Stimulated activated memory B cell treated with anti-CD40 and anti-IgM and Interleukin-4, amounts not matched to agents 10 μg/mL and 1 μg/mL and 100 μg/mL, for 72 hours (primary cell): ENCODE data around the gene MFAP2.

ENCODE experiments used
- ATAC-seq: fragments of 150-1000 bp; cut with Tn5 transposase; 2 replicates; pipeline ENCODE4 v1.10.0; 2021
- H3K27ac Mint-ChIP-seq: one replicate; pipeline ENCODE4 v1.8.0; 2022; ENCODE audit warnings: mild to moderate bottlenecking, mixed read lengths
- H3K27me3 Mint-ChIP-seq: one replicate; pipeline ENCODE4 v1.8.0; 2022; ENCODE audit warnings: mixed read lengths
- H3K36me3 Mint-ChIP-seq: one replicate; pipeline ENCODE4 v1.8.0; 2022; ENCODE audit warnings: mixed read lengths
- H3K4me1 Mint-ChIP-seq: one replicate; pipeline ENCODE4 v1.8.0; 2022; ENCODE audit warnings: mixed read lengths
- H3K4me3 Mint-ChIP-seq: one replicate; pipeline ENCODE4 v1.8.0; 2022; ENCODE audit warnings: mild to moderate bottlenecking, moderate library complexity, mixed read lengths
- H3K9me3 Mint-ChIP-seq: one replicate; pipeline ENCODE4 v1.8.0; 2022; ENCODE audit warnings: mixed read lengths

The MFAP2 gene, protein sequence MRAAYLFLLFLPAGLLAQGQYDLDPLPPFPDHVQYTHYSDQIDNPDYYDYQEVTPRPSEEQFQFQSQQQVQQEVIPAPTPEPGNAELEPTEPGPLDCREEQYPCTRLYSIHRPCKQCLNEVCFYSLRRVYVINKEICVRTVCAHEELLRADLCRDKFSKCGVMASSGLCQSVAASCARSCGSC

DNA sequence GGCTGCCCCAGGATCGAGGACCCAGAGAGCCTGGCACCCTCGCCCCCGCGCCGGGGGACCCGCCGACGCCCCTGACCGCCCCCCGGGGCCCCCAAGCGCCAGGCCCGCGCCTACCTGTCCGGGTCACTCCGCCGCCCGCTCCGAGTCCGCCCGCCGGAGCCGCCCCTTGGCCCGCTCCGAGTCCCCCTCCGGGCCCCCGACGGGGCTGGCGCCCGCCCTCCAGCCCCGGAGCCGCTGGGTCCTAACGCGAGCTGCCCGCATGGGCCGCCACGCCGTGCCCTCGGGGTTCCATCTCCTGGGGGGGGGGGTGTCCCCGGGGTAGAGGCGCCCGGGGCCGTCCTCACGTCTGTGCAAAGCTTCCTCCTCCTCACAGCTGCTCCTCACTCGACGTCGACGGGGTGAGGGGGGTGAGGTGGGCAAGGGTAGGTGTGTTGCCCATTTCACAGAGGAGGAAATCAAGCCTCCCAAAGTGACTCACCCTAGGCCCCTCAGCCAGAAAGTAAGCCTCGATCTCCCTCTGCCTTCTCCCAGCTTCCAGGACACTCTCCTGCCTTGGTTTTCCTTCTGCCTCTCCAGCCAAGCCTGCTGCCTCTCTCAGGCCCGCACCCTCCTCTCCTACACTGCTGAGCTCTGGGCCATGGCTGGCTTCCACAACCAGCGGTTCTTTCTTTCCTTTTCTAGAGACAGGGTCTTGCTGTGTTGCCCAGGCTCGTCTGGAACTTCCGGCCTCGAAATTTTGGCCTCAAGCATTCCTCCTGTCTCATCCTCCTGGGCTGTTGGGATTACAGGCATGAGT, at the start of gene MFAP2:
TSS of gene MFAP2 (minus strand) at position 148 of the 796 bp plus-strand sequence. CDS start 2,347 bp downstream, outside the sequence.
- ATAC-seq: peak; percentile 50
- peak within 1 kb of the TSS; percentile 4 for H3K27ac Mint-ChIP-seq
- no peaks in the 10 kb centered on the region for H3K9me3 Mint-ChIP-seq
- peaks cover 10% of the 10 kb centered on the region for H3K4me1 Mint-ChIP-seq
- H3K36me3 Mint-ChIP-seq: peaks cover 7% of the 10 kb centered on the region
- peaks cover 41% of the 10 kb centered on the region for H3K27me3 Mint-ChIP-seq
- H3K4me3 Mint-ChIP-seq: peak within 1 kb of the TSS; percentile 66

- H3K4me1 Mint-ChIP-seq: no peaks in the 10 kb centered on the region
- no peaks in the 10 kb centered on the region for H3K9me3 Mint-ChIP-seq
- H3K27me3 Mint-ChIP-seq: no peaks in the 10 kb centered on the region
- H3K36me3 Mint-ChIP-seq: peaks cover 16% of the 10 kb centered on the region
- H3K4me3 Mint-ChIP-seq: no peak overlapping the region
- ATAC-seq: no peak
- no peak overlapping the region for H3K27ac Mint-ChIP-seq
Observed at GRCh38 chr1:17030206-17030605, 49.8 kb upstream of the MFAP2 start.

DNA sequence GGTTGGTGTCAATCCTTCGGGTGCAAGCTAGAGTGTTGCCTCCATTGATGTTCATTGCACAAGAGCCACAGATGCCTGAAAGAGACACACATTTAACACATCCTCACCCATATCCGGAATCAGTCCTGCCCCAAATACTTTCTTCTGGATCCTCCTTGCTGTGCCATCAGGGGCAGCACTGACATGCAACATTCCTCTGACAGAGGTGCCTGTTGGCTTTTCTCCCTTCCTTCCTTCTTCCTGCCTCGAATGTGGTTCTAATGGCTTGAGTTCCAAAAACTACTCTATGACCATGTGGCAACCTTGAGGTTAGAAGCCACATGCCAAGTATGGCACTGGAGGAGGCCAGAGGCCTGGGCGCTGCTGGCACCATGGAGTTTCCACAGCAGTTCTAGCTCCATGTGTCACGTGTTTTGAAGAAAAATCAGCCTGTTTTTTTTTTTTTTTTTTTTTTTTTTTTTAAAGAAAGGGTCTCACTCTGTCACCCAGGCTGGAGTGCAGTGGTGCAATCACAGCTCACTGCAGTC, 48.3 kb upstream of the MFAP2 start:
- ATAC-seq: no peak
- H3K4me1 Mint-ChIP-seq: peaks cover 5% of the 10 kb centered on the region
- H3K27ac Mint-ChIP-seq: no peak overlapping the region
- H3K36me3 Mint-ChIP-seq: peaks cover 29% of the 10 kb centered on the region
- no peaks in the 10 kb centered on the region for H3K27me3 Mint-ChIP-seq
- no peaks in the 10 kb centered on the region for H3K9me3 Mint-ChIP-seq
- H3K4me3 Mint-ChIP-seq: no peak overlapping the region

DNA sequence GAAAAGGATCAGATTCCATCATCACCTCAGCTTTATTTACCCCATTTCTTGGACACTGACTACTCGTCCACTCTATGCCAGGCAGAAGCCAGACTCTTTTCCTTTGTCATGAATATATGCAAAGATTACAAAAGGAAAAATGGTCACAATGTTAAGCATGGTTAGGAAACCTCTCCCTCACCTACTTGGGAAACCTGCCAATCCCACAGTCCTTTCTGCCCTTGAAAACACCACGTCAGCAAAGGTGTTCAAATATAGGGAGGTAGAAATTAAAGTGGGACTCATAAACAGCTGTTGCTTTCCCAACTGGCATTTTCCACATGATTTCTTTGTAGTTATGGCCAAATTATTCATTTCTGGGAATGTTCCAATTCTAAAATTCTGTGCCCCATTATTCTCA, 47.5 kb upstream of the MFAP2 start:
- peaks cover 37% of the 10 kb centered on the region for H3K36me3 Mint-ChIP-seq
- H3K27me3 Mint-ChIP-seq: no peaks in the 10 kb centered on the region
- peaks cover 13% of the 10 kb centered on the region for H3K4me1 Mint-ChIP-seq
- no peak overlapping the region for H3K4me3 Mint-ChIP-seq
- no peaks in the 10 kb centered on the region for H3K9me3 Mint-ChIP-seq
- ATAC-seq: no peak
- no peak overlapping the region for H3K27ac Mint-ChIP-seq

- Mint-ChIP-seq H3K9me3 (no peaks in the 10 kb centered on the region), H3K4me1 (peaks cover 16% of the 10 kb centered on the region), H3K36me3 (peaks cover 42% of the 10 kb centered on the region), H3K27me3 (no peaks in the 10 kb centered on the region), H3K27ac (no peak overlapping the region), H3K4me3 (no peak overlapping the region)
- no peak for ATAC-seq
Observed at GRCh38 chr1:17027403-17027802, 47.0 kb upstream of the MFAP2 start.

DNA sequence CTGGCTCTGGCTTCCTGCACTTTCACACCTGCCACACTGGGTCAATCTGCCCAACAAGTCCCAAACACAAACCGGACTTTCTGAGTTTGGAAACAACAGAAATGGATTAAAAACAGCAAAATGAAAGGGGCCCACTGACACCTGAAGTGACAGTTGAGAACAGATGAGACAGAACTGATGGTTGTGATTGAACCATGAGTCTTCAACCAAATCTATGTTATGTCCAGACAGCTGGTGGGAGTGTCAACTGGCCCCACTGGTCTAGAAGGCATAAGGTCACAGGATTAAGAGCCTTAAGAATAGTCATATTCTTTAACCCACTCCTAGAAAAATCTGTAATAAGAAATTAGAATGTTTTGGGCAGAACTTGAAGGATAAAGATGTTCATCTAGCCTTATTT, 44.3 kb upstream of the MFAP2 start:
- H3K36me3 Mint-ChIP-seq: peaks cover 65% of the 10 kb centered on the region
- no peaks in the 10 kb centered on the region for H3K27me3 Mint-ChIP-seq
- no peak overlapping the region for H3K4me3 Mint-ChIP-seq
- peaks cover 17% of the 10 kb centered on the region for H3K4me1 Mint-ChIP-seq
- no peak for ATAC-seq
- no peak overlapping the region for H3K27ac Mint-ChIP-seq
- H3K9me3 Mint-ChIP-seq: no peaks in the 10 kb centered on the region

DNA sequence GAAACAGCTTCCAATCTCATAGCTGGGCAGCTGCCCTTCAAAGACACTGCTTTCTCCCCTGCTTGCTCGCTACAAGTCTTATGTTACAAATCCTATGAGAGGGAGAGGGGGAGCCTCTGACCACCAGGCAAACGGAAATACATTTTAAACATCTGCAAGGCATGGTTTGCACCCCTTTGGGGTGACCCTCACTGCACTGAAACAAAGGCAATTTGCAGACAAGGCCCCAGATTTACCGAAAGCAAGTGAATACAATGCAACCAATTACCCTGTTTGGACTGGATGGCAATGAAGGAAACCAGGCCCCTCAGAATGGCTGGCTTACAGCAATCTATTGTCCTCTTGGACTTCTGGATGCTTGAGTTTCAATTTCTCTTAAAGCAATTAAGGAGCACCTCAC, 43.2 kb upstream of the MFAP2 start:
- Mint-ChIP-seq H3K36me3 (peaks cover 68% of the 10 kb centered on the region), H3K4me3 (no peak overlapping the region), H3K27me3 (no peaks in the 10 kb centered on the region), H3K27ac (peak overlapping the region; percentile 49), H3K9me3 (no peaks in the 10 kb centered on the region), H3K4me1 (peaks cover 27% of the 10 kb centered on the region)
- no peak for ATAC-seq

GRCh38 chr1:17023102-17023501, 42.7 kb upstream of the MFAP2 start:
- H3K9me3 Mint-ChIP-seq: no peaks in the 10 kb centered on the region
- peaks cover 63% of the 10 kb centered on the region for H3K36me3 Mint-ChIP-seq
- ATAC-seq: peak; percentile 82
- H3K4me3 Mint-ChIP-seq: no peak overlapping the region
- peak overlapping the region; percentile 49 for H3K27ac Mint-ChIP-seq
- H3K4me1 Mint-ChIP-seq: peaks cover 27% of the 10 kb centered on the region
- no peaks in the 10 kb centered on the region for H3K27me3 Mint-ChIP-seq

DNA sequence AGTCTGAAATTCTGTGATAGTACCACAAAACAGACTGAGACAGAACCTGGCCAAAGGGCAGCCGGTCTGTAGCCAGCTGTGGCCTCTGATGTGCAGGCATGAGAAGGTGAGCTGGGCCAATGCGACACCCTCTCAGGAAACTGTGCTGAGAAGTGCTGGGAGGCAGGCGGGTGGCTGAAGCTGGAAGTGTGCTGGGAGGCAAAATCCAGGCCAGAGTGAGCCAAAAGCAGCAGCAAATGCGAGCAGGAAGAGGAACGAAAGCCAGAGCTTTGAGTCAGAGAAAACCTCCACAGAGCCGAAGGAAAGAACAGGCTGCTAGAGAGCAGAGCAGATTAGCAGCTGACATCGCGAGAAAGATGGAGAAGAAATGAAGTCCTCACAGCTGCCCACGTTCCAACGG, 41.5 kb upstream of the MFAP2 start:
- Mint-ChIP-seq H3K4me1 (peaks cover 27% of the 10 kb centered on the region), H3K9me3 (no peaks in the 10 kb centered on the region), H3K27ac (no peak overlapping the region), H3K4me3 (no peak overlapping the region), H3K36me3 (peaks cover 55% of the 10 kb centered on the region), H3K27me3 (no peaks in the 10 kb centered on the region)
- ATAC-seq: no peak

- H3K27me3 Mint-ChIP-seq: no peaks in the 10 kb centered on the region
- no peaks in the 10 kb centered on the region for H3K9me3 Mint-ChIP-seq
- H3K4me3 Mint-ChIP-seq: no peak overlapping the region
- H3K4me1 Mint-ChIP-seq: peaks cover 27% of the 10 kb centered on the region
- no peak overlapping the region for H3K27ac Mint-ChIP-seq
- peaks cover 55% of the 10 kb centered on the region for H3K36me3 Mint-ChIP-seq
- ATAC-seq: no peak
Observed at GRCh38 chr1:17020502-17020901, 40.1 kb upstream of the MFAP2 start.

- no peak for ATAC-seq
- Mint-ChIP-seq H3K4me1 (peaks cover 30% of the 10 kb centered on the region), H3K4me3 (no peak overlapping the region), H3K9me3 (no peaks in the 10 kb centered on the region), H3K27me3 (no peaks in the 10 kb centered on the region), H3K36me3 (peaks cover 43% of the 10 kb centered on the region), H3K27ac (peak overlapping the region; percentile 38)
Observed at GRCh38 chr1:17018849-17019248, 38.4 kb upstream of the MFAP2 start.

DNA sequence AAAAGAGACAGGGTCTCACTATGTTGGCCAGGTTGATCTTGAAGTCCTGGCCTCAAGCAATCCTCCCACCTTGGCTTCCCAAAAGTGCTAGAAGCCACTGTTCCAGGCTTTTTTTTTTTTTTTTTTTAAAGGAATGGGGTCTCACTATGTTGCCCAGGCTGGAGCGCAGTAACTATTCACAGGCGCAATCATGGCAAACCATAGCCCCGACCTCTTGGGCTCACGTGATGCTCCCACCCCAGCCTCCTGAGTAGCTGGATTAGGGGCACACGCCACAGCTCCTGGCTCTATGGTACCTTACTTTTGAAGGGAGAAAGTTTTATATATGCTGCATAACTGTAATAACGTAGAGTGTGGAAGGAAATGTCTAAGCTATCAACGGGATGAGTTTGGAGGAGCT, 37.0 kb upstream of the MFAP2 start:
- Mint-ChIP-seq H3K36me3 (peaks cover 29% of the 10 kb centered on the region), H3K4me1 (peaks cover 24% of the 10 kb centered on the region), H3K27ac (no peak overlapping the region), H3K27me3 (no peaks in the 10 kb centered on the region), H3K9me3 (no peaks in the 10 kb centered on the region), H3K4me3 (no peak overlapping the region)
- ATAC-seq: no peak

GRCh38 chr1:17016317-17016661, 35.9 kb upstream of the MFAP2 start:
- Mint-ChIP-seq H3K27me3 (no peaks in the 10 kb centered on the region), H3K27ac (no peak overlapping the region), H3K9me3 (no peaks in the 10 kb centered on the region), H3K4me1 (peaks cover 31% of the 10 kb centered on the region), H3K36me3 (peaks cover 21% of the 10 kb centered on the region), H3K4me3 (no peak overlapping the region)
- ATAC-seq: no peak

DNA sequence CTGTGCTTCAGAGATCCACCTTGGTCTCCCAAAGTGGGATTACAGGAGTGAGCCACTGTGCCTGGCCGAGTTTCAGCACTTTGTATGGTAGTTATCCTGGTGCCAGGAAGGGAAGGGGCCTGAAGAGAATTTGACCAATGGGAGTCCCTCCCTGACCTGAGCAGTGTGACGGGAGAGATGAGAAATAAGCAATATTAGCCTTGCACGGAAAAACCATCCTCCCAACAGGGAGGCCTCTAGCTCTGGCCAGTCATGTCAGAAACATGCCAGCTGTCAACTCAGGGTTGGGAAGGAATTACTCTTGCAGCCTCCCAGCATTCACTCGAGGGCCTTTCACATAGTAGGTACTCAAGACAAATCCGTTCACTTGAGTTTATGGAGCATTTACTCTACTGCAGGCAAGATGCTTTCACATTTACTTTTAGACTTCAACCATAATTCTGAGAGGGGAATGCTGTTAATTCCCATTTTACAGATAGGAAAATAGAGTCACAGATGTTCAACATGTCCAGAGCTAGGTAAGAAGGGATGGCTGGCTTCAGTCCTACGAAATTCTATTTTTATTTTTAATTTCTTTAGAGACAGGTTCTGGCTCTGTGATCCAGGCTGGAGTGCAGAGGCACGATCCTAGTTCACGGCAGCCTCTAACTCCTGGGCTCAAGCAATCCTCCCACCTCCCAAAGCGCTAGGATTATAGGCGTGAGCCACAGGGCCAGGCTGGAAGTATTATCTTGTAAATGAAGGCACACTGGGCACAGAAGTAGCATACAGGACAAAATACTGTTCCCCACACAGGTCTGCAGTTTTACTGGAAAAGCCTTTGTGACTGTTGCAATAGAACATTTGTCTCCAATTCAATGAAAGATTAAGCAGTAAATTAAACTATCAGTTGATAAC, 34.5 kb upstream of the MFAP2 start:
- peaks cover 8% of the 10 kb centered on the region for H3K36me3 Mint-ChIP-seq
- no peak for ATAC-seq
- H3K27me3 Mint-ChIP-seq: no peaks in the 10 kb centered on the region

More for the DNA sequence above, 34.5 kb upstream of the MFAP2 start:
- Mint-ChIP-seq H3K4me3 (no peak overlapping the region), H3K27ac (no peak overlapping the region), H3K4me1 (peaks cover 44% of the 10 kb centered on the region), H3K9me3 (no peaks in the 10 kb centered on the region)
